HEK293T (cell line): ENCODE measurements around the gene UNC13C.

Experiments used
- CTCF ChIA-PET: fragments of 350-600 bp; formaldehyde crosslinking; extraction: SDS; loops from one replicate; lab custom pipeline; 2021; ENCODE audit warnings: antibody characterized with exemption, inconsistent platforms; lab: Yijun Ruan, JAX
- POLR2A ChIA-PET: fragments of 350-600 bp; formaldehyde crosslinking; extraction: SDS; loops from one replicate; lab custom pipeline; 2020; ENCODE audit warnings: antibody characterized with exemption, inconsistent platforms; lab: Yijun Ruan, JAX
- DNase-seq: peaks from one replicate; pipeline ENCODE4 v3.0.0; 2012; ENCODE audit warnings: mixed read lengths; ENCODE audit errors: extremely low spot score
- ARNT ChIP-seq: fragments of 450-650 bp; IDR thresholded peaks from 2 replicates; pipeline ENCODE4 v1.6.1; 2017; ENCODE audit warnings: mild to moderate bottlenecking
- BHLHE40 ChIP-seq: fragments of 450-650 bp; IDR thresholded peaks from 2 replicates; pipeline ENCODE4 v1.6.1; 2016; ENCODE audit warnings: mild to moderate bottlenecking, moderate library complexity, borderline replicate concordance
- CTBP1 ChIP-seq: fragments of 450-650 bp; IDR thresholded peaks from 2 replicates; pipeline ENCODE4 v1.6.1; 2016; ENCODE audit warnings: borderline replicate concordance
- ELF4 ChIP-seq: fragments of 450-650 bp; IDR thresholded peaks from 2 replicates; pipeline ENCODE4 v1.6.1; 2017; ENCODE audit warnings: antibody characterized with exemption
- FOXA1 ChIP-seq: fragments of 450-650 bp; IDR thresholded peaks from 2 replicates; pipeline ENCODE4 v1.6.1; 2016; ENCODE audit warnings: mild to moderate bottlenecking
- FOXK2 ChIP-seq: fragments of 450-650 bp; IDR thresholded peaks from 2 replicates; pipeline ENCODE4 v1.6.1; 2016; ENCODE audit warnings: mild to moderate bottlenecking
- FOXM1 ChIP-seq: fragments of 450-650 bp; IDR thresholded peaks from 2 replicates; pipeline ENCODE4 v1.6.1; 2017; ENCODE audit warnings: mild to moderate bottlenecking, borderline replicate concordance
- HDGF ChIP-seq: fragments of 450-650 bp; IDR thresholded peaks from 2 replicates; pipeline ENCODE4 v1.6.1; 2017; ENCODE audit warnings: antibody characterized with exemption, borderline replicate concordance
- L3MBTL2 ChIP-seq: fragments of 450-650 bp; conservative IDR thresholded peaks from 2 replicates; pipeline ENCODE4 v1.6.1; 2016; ENCODE audit warnings: mild to moderate bottlenecking
- LEF1 ChIP-seq: fragments of 450-650 bp; IDR thresholded peaks from 2 replicates; pipeline ENCODE4 v1.6.1; 2017; ENCODE audit warnings: mild to moderate bottlenecking, borderline replicate concordance
- NFRKB ChIP-seq: fragments of 450-650 bp; IDR thresholded peaks from 2 replicates; pipeline ENCODE4 v1.6.1; 2016; ENCODE audit warnings: mild to moderate bottlenecking, moderate library complexity
- SP1 ChIP-seq: fragments of 450-650 bp; IDR thresholded peaks from 2 replicates; pipeline ENCODE4 v1.6.1; 2017
- SUZ12 ChIP-seq: fragments of 450-650 bp; IDR thresholded peaks from 2 replicates; pipeline ENCODE4 v1.6.1; 2016; ENCODE audit warnings: mild to moderate bottlenecking
- TARDBP ChIP-seq: fragments of 450-650 bp; IDR thresholded peaks from 2 replicates; pipeline ENCODE4 v1.6.1; 2016
- ZNF384 ChIP-seq: fragments of 450-650 bp; IDR thresholded peaks from 2 replicates; pipeline ENCODE4 v1.6.1; 2016
- TF ChIP-seq, protein P1 (sequence below): fragments of 450-650 bp; IDR thresholded peaks from 2 replicates; pipeline ENCODE4 v1.6.1; 2016

The UNC13C gene

GRCh38 chr15:54014067-54014655 lies 35.9 kb downstream of the UNC13C start:
- CTCF ChIA-PET, result no interaction called here
- POLR2A ChIA-PET, result no interaction called here

GRCh38 chr15:54017251-54017650 lies 39.0 kb downstream of the UNC13C start:
- ChIA-PET POLR2A (no interaction called here), CTCF (no interaction called here)
- TF ChIP-seq, protein P1, sequence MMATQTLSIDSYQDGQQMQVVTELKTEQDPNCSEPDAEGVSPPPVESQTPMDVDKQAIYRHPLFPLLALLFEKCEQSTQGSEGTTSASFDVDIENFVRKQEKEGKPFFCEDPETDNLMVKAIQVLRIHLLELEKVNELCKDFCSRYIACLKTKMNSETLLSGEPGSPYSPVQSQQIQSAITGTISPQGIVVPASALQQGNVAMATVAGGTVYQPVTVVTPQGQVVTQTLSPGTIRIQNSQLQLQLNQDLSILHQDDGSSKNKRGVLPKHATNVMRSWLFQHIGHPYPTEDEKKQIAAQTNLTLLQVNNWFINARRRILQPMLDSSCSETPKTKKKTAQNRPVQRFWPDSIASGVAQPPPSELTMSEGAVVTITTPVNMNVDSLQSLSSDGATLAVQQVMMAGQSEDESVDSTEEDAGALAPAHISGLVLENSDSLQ, result no peak
- TF ChIP-seq NFRKB (no peak), ELF4 (no peak), SP1 (no peak), ARNT (no peak), BHLHE40 (no peak), ZNF384 (no peak), TARDBP (no peak), LEF1 (no peak), CTBP1 (no peak), FOXM1 (no peak), SUZ12 (no peak), FOXK2 (no peak), HDGF (no peak), FOXA1 (no peak), L3MBTL2 (no peak)
- DNase-seq, result no peak

More at GRCh38 chr15:54014067-54014655, 35.9 kb downstream of the UNC13C start:
- TF ChIP-seq HDGF (no peak), LEF1 (no peak), ARNT (no peak), FOXK2 (no peak), TARDBP (no peak), FOXM1 (no peak), SUZ12 (no peak), BHLHE40 (no peak), ELF4 (no peak), FOXA1 (no peak), ZNF384 (no peak), CTBP1 (no peak), NFRKB (no peak), SP1 (no peak), L3MBTL2 (no peak)
- TF ChIP-seq, protein P1, result no peak
- no peak for DNase-seq

- POLR2A ChIA-PET, result no interaction called here
- TF ChIP-seq LEF1 (no peak), NFRKB (no peak), ELF4 (no peak), BHLHE40 (no peak), FOXK2 (no peak), FOXM1 (no peak), ARNT (no peak), ZNF384 (no peak), SUZ12 (no peak), L3MBTL2 (no peak), CTBP1 (no peak), HDGF (no peak), TARDBP (no peak)
- TF ChIP-seq, protein P1, result no peak
- DNase-seq, result no peak
- CTCF ChIA-PET, result interaction anchor here (0.6 kb wide), 1 partner anchor 1003 kb away, joined by 3 read pairs; no protein-coding TSS in a partner anchor
These were observed 39.7 kb downstream of the UNC13C start for GRCh38 chr15:54017959-54018358.

GRCh38 chr15:54026258-54026657 lies 48.0 kb downstream of the UNC13C start:
- TF ChIP-seq SUZ12 (no peak), BHLHE40 (no peak), NFRKB (no peak), FOXA1 (no peak), FOXK2 (no peak), HDGF (no peak), FOXM1 (no peak), ELF4 (no peak), CTBP1 (no peak), TARDBP (no peak)
- TF ChIP-seq, protein P1, result no peak
- no peak for DNase-seq
- ChIA-PET POLR2A (no interaction called here), CTCF (no interaction called here)

DNA sequence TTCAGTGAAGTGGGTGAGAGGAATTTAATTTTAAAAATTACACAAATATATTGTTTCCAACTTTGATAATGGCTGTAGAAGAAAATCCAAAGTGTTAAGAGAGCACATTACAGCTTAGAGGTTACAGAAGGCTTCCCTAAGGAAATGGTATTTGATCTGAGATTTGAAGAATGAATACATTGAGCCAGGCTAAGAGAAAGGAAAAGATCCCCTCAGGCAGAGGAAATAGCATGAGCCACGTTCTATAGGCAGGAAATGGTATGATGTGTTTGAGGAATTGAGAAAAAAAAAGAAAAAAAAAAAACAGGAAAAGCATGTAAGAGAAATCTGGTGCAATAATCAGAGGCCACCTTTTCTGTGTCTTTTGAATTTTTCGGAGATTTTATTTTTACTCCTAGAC lies 48.6 kb downstream of the UNC13C start:
- POLR2A ChIA-PET, result no interaction called here

More for the DNA sequence above, 48.6 kb downstream of the UNC13C start:
- DNase-seq, result no peak
- TF ChIP-seq ARNT, result no peak
- no peak for TF ChIP-seq FOXA1
- TF ChIP-seq, protein P1, result no peak
- TF ChIP-seq FOXM1, result no peak
- TF ChIP-seq NFRKB, result no peak
- TF ChIP-seq TARDBP, result no peak
- no peak for TF ChIP-seq FOXK2
- no peak for TF ChIP-seq LEF1
- TF ChIP-seq ELF4, result no peak
- no peak for TF ChIP-seq SUZ12
- TF ChIP-seq L3MBTL2, result no peak
- TF ChIP-seq SP1, result no peak
- CTCF ChIA-PET, result no interaction called here
